ENCODE results near the gene PCDHGC3. TPM values are rescaled to one million over a fixed set of nuclear protein-coding genes. Genes with fewer than 3 reads are reported as not detected.

PCDHGC3 gene
- total RNA-seq, 1 donor = 36.3 TPM

DNA sequence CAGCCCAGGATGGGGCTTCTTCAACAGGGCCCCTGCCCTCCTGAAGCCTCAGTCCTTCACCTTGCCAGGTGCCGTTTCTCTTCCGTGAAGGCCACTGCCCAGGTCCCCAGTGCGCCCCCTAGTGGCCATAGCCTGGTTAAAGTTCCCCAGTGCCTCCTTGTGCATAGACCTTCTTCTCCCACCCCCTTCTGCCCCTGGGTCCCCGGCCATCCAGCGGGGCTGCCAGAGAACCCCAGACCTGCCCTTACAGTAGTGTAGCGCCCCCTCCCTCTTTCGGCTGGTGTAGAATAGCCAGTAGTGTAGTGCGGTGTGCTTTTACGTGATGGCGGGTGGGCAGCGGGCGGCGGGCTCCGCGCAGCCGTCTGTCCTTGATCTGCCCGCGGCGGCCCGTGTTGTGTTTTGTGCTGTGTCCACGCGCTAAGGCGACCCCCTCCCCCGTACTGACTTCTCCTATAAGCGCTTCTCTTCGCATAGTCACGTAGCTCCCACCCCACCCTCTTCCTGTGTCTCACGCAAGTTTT is 36.7 kb downstream of the PCDHGC3 start:
- TF ChIP-seq, protein P1, sequence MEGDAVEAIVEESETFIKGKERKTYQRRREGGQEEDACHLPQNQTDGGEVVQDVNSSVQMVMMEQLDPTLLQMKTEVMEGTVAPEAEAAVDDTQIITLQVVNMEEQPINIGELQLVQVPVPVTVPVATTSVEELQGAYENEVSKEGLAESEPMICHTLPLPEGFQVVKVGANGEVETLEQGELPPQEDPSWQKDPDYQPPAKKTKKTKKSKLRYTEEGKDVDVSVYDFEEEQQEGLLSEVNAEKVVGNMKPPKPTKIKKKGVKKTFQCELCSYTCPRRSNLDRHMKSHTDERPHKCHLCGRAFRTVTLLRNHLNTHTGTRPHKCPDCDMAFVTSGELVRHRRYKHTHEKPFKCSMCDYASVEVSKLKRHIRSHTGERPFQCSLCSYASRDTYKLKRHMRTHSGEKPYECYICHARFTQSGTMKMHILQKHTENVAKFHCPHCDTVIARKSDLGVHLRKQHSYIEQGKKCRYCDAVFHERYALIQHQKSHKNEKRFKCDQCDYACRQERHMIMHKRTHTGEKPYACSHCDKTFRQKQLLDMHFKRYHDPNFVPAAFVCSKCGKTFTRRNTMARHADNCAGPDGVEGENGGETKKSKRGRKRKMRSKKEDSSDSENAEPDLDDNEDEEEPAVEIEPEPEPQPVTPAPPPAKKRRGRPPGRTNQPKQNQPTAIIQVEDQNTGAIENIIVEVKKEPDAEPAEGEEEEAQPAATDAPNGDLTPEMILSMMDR (IDR thresholded peaks at IDR 0.05; ENCODE audit: insufficient read depth, low read depth, low read length) = peak; percentile 88
- peak; percentile 74 for DNase-seq (ENCODE audit: low read depth)
- peak overlapping the region; percentile 60 for H3K4me3 ChIP-seq (ENCODE audit: low read depth, low read length)

DNA sequence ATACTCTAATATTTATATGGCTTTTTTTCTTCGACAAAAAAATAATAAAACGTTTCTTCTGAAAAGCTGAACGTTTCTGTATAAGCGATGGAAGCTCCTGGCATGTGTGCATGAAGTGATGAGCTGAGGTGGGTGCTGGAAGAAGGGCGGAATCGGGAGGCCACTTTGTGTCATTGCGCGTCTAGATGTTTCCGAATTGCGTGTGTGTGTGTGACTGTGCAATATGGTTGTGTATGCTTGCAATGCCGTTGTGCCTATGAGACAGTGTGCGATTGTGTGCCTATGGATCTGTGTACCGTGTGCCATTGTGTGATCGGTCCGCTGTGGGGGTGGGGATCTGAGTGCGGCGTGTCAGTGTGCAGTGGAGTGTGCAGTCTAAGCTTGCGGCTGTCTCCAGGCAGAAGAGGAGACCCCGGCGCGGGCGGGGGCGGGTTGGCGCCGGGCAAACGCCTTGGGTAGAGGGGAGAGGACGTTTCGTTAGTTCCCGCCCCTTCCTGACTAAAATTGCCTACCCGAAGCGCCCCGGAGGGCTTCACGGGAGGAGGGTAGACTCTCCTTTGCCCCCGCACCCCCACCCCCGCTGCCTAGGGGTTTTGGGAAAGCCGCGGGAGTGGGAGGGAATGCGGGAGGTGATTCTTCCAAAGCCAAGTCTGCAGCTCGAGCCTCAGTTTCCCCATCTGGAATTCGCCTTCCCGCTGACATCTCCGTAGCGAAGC is 37.3 kb downstream of the PCDHGC3 start:
- peak; percentile 66 for DNase-seq (ENCODE audit: low read depth)
- peak overlapping the region; percentile 60 for H3K4me3 ChIP-seq (ENCODE audit: low read depth, low read length)
- TF ChIP-seq, protein P1 (IDR thresholded peaks at IDR 0.05; ENCODE audit: insufficient read depth, low read depth, low read length) = no peak

DNA sequence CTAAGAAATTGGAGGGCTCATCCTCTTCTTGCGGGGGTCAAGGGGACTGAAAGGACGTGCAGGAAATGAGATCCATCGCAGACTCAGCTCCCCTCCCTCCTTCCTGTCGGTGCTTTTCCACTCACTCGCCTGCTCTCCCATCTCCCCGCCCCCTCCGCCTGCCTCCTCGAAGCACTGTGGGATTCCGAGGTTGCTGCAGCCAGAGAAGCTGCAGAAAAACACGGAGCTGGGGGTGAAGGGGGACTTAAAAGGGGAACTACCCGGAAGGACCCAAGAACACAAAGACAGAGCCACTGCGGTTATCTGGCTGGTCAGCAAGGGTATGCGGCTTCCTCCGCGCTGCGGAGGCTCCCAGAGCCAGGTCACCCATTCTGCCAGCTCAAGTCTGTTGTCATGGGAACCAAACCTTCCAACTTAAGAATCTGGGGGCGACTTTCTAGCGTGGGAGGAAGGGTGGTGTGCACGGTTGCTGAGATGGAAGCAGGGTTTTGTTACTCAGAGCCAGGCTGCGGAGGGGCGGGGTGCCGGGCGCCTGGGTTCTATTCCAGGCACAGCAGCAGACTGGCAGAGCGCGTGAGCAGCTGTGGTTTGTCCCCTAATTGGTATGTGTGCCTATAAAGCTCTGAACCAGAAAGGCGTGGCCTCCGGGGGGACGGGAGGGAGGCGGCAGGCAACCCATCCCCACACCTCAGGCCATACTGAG is 38.0 kb downstream of the PCDHGC3 start:
- DNase-seq (ENCODE audit: low read depth) = peak; percentile 96
- TF ChIP-seq, protein P1 (IDR thresholded peaks at IDR 0.05; ENCODE audit: insufficient read depth, low read depth, low read length) = no peak

DNA sequence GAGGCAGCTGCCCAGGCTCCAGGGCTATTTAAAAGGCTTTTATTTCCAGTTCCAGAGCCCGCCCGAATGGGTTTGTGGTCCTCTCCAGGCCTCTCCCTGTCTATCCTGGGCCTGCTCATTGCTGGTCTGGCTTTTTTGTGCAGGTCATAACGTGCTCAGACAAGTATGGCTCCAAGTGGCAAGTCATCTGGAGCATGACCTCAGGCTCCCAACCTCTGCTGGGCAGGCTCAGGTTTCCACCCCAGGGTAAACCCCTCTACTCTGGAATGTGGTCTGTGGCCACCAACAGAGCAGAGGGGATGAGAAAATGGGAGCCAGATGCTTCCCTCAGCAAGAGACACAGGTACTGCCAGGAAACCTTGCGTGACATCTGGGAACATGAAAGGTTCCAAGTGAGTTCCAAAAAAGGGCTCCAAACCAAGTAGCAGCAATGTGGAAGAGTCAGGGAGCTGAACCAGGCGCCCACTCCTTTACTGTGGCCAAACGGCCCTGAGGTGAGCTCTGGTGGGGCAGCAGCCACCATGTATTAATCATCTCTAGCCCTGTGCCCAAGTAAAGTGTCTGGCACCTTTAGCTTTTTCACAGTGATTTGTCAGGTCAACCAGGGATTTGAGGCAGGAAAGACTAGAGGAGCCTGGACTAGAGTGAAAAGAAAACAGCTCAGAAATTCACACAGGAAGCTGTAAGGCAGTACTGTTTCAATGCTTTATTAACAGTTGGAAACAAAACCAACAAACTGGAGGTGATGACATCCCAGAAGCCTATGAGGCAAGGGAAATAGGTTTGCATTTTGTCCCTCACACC is 38.8 kb downstream of the PCDHGC3 start:
- TF ChIP-seq, protein P1 (IDR thresholded peaks at IDR 0.05; ENCODE audit: insufficient read depth, low read depth, low read length) = no peak
- peak overlapping the region; percentile 60 for H3K4me3 ChIP-seq (ENCODE audit: low read depth, low read length)
- DNase-seq (ENCODE audit: low read depth) = peak; percentile 54

More for the DNA sequence above, 38.0 kb downstream of the PCDHGC3 start:
- peak overlapping the region; percentile 60 for H3K4me3 ChIP-seq (ENCODE audit: low read depth, low read length)

DNA sequence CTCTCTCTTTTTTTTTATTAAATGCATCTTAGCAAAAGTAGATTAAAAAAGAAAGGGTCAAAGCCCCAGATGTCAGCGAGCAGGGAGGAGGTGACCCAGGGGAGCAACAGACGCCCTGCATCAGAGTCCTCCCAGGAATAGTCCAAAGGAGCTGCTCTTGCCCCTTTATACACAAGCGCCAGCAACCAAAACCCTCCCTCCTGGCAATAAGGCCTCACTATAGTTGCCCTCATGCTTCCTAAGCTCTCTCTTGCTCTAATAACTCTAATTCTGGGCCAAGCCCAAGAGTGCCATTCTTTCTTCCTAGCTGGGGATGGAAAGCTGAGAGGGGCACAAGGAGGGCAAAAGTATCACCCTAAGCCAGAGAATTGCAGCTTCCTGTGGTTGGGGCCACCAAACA is 39.4 kb downstream of the PCDHGC3 start:
- no peak for DNase-seq (ENCODE audit: low read depth)
- TF ChIP-seq, protein P1 (IDR thresholded peaks at IDR 0.05; ENCODE audit: insufficient read depth, low read depth, low read length) = no peak
- H3K4me3 ChIP-seq (ENCODE audit: low read depth, low read length) = no peak overlapping the region

DNA sequence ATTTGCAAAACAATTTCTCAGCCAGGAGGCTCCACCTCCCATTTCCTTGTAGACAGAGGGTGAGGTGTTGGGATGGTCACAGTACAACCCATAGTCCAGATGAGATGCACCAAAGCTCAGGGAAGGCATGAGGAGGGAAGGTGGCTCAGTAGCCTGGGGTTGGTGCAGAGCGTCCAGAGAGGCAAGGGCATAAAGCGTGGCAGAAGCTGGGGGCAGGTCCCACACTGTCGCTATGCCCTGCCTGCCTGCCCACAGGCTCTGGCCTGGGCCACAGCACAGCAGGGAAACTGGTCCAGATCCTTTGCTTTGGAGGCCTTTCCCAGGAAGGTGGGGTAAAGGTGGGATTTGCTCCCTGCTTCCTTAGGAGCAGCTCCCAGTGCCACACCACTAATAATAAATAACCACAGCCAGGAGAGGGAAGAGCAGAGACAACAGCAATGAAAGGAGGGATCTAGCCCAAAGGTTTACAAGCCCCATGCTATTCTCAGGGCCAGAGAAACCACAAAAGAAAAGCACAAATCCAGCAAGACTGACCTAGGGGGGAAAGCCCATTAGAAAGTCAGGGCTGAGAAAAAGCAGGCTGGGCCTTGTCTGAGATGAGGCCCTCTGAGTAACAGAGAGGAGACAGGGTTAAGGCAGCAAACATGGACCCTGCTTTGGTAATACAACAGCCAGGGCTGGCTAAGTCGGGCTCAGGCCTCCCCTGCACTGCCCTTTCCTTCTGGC is 40.3 kb downstream of the PCDHGC3 start:
- TF ChIP-seq, protein P1 (IDR thresholded peaks at IDR 0.05; ENCODE audit: insufficient read depth, low read depth, low read length) = no peak

More for the DNA sequence above, 40.3 kb downstream of the PCDHGC3 start:
- DNase-seq (ENCODE audit: low read depth) = peak; percentile 88
- no peak overlapping the region for H3K4me3 ChIP-seq (ENCODE audit: low read depth, low read length)
